NB4 (cell line): ENCODE data around the gene KRT36.

Experiments
- DNase-seq: peaks from one replicate; pipeline ENCODE4 v3.0.0; 2010; ENCODE audit warnings: low read depth
- H3K4me3 ChIP-seq: one replicate; pipeline ENCODE4 v1.5.1; 2011; ENCODE audit warnings: mild to moderate bottlenecking, low read depth, low read length, moderate library complexity
- MAX ChIP-seq: IDR thresholded peaks from 2 replicates; pipeline ENCODE4 v1.6.1; 2011; ENCODE audit warnings: low read depth, low read length
- MYC ChIP-seq: IDR thresholded peaks from 2 replicates; pipeline ENCODE4 v1.6.1; 2011; ENCODE audit warnings: low read depth, low read length
- POLR2A ChIP-seq: IDR thresholded peaks from 2 replicates; pipeline ENCODE4 v1.6.1; 2011; ENCODE audit warnings: mild to moderate bottlenecking; ENCODE audit not compliant: insufficient read length; ENCODE audit errors: extremely low read depth
- TF ChIP-seq, protein P1 (sequence below): IDR thresholded peaks from one replicate; pipeline ENCODE4 v1.5.1; 2012; ENCODE audit warnings: low read depth, low read length

Gene KRT36

GRCh38 chr17:41451154-41451728 is 38.5 kb downstream of the KRT36 start:
- DNase-seq: no peak
- TF ChIP-seq, protein P1, sequence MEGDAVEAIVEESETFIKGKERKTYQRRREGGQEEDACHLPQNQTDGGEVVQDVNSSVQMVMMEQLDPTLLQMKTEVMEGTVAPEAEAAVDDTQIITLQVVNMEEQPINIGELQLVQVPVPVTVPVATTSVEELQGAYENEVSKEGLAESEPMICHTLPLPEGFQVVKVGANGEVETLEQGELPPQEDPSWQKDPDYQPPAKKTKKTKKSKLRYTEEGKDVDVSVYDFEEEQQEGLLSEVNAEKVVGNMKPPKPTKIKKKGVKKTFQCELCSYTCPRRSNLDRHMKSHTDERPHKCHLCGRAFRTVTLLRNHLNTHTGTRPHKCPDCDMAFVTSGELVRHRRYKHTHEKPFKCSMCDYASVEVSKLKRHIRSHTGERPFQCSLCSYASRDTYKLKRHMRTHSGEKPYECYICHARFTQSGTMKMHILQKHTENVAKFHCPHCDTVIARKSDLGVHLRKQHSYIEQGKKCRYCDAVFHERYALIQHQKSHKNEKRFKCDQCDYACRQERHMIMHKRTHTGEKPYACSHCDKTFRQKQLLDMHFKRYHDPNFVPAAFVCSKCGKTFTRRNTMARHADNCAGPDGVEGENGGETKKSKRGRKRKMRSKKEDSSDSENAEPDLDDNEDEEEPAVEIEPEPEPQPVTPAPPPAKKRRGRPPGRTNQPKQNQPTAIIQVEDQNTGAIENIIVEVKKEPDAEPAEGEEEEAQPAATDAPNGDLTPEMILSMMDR: no peak
- no peak for TF ChIP-seq MAX
- TF ChIP-seq MYC: no peak
- no peak for TF ChIP-seq POLR2A
- H3K4me3 ChIP-seq: no peak overlapping the region

GRCh38 chr17:41449008-41449407 is 40.7 kb downstream of the KRT36 start:
- H3K4me3 ChIP-seq: no peak overlapping the region
- DNase-seq: no peak
- no peak for TF ChIP-seq MYC
- TF ChIP-seq, protein P1: no peak
- TF ChIP-seq MAX: no peak
- no peak for TF ChIP-seq POLR2A

DNA sequence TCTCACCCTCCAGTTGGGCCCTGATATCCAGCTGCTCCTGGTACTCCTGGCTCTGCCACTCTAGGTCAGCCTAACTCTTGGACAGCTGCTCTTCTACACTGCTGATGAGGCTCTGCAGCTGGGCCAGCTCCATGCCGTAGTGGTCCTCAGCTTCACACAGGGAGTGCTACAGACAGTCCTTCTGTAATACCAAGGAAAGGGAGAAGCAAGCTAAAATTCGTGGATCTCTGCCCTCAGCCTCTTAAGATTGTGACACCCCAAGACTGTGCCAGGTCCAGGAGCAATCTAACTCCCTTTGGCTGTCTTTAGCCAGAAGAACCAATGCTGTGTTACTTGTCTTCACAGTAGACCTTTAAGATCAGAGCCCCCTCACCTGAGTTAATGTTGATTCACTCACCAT is 41.2 kb downstream of the KRT36 start:
- no peak for DNase-seq
- no peak overlapping the region for H3K4me3 ChIP-seq
- no peak for TF ChIP-seq MAX

DNA sequence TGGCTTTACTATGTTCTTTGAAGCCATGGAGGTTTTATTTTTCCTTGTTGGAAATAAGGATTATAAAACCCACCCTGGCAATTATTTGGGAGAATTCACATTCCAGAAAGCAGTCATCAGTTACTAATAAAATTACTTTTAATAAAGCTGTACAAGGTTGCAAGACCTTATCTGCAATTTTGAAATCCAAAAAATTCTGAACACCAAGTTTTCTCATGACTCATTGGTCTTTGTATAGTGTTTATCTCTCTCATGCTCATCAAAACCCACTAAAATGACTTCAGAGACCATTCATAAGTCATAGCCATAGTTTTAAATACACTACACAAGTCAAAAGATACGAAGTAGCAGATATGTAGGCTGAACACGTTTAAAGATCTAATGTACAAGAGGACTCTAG is 42.9 kb downstream of the KRT36 start:
- DNase-seq: no peak
- no peak for TF ChIP-seq MAX
- TF ChIP-seq POLR2A: no peak
- TF ChIP-seq, protein P1: no peak
- TF ChIP-seq MYC: no peak
- H3K4me3 ChIP-seq: no peak overlapping the region

DNA sequence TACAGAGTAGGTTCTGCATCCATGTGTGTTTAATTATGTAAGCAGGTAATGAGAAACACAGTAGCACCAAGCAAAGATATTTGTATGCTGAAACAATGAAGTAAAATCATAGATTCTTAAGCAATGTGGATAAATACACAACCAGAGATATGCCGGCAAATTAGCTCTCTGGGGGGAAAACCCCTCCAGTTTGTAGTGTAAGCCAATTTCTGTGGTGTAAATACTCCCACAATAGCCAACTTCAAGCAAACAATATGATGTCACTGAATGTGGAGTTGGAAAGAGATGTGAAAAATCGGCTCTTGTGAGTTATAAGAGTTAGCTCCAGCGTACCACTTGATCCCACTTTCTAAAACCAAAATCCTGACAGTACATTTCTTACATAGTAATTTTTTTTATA is 45.1 kb downstream of the KRT36 start:
- DNase-seq: no peak
- H3K4me3 ChIP-seq: no peak overlapping the region
- TF ChIP-seq POLR2A (no peak), MYC (no peak), MAX (no peak)
- TF ChIP-seq, protein P1: no peak

DNA sequence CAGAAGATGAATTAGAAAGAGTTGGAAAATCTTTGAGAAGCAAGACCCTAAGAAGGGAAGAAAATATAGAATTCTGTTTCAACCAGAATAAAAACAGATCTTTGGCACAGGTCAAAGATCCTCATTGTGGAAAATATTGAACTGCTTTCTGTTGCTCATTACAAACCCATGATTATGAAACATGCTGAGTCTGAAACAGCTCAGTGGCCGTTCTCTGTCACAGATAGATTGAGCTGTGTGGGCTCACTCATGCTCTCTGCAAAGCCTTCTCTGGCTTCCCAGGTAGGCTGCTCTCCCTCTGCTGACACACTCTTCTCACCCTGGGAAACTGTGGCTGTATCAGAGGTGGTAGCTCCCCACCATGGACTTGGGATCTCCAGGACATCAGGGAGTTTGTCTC is 45.5 kb downstream of the KRT36 start:
- DNase-seq: no peak
- TF ChIP-seq MAX: no peak
- TF ChIP-seq MYC: no peak
- TF ChIP-seq, protein P1: no peak
- no peak for TF ChIP-seq POLR2A
- no peak overlapping the region for H3K4me3 ChIP-seq
